HG03280 (cell line): ENCODE results near the gene PLIN3.
"Not testable (repeated sequence)": the region's sequence is repeated elsewhere in the genome, so short reads cannot be mapped to it uniquely, and the experiment has no call there.

Experiments used
- ATAC-seq: cut with Tn5 transposase; IDR thresholded peaks from one replicate; pipeline ENCODE4 v1.9.1; 2021; ENCODE audit warnings: mild to moderate bottlenecking, moderate library complexity; ENCODE audit not compliant: unreplicated experiment

PLIN3 gene

GRCh38 chr19:4814625-4815425 is 52.6 kb downstream of the PLIN3 start:
- no peak for ATAC-seq

GRCh38 chr19:4811328-4812131 is 55.9 kb downstream of the PLIN3 start:
- ATAC-seq = no peak

- ATAC-seq = no peak
Observed at GRCh38 chr19:4807188-4807587, 60.3 kb downstream of the PLIN3 start.

- no peak for ATAC-seq
Observed at GRCh38 chr19:4806384-4806783, 61.1 kb downstream of the PLIN3 start.

- ATAC-seq = not testable (repeated sequence)
Observed at GRCh38 chr19:4805140-4805539, 62.3 kb downstream of the PLIN3 start.

- ATAC-seq = no peak
Observed at GRCh38 chr19:4803736-4804695, 63.5 kb downstream of the PLIN3 start.

- no peak for ATAC-seq
Observed at GRCh38 chr19:4802711-4803110, 64.8 kb downstream of the PLIN3 start.

- no peak for ATAC-seq
Observed at GRCh38 chr19:4801085-4801619, 66.3 kb downstream of the PLIN3 start.

- no peak for ATAC-seq
Observed at GRCh38 chr19:4800591-4801081, 66.8 kb downstream of the PLIN3 start.

- no peak for ATAC-seq
Observed at GRCh38 chr19:4795400-4795799, 72.1 kb downstream of the PLIN3 start.

- ATAC-seq = no peak
Observed at GRCh38 chr19:4794971-4795370, 72.5 kb downstream of the PLIN3 start.

- ATAC-seq = not testable (repeated sequence)
Observed at GRCh38 chr19:4793278-4793677, 74.2 kb downstream of the PLIN3 start.

GRCh38 chr19:4792866-4793195 is 74.6 kb downstream of the PLIN3 start:
- ATAC-seq = not testable (repeated sequence)

- ATAC-seq = not testable (repeated sequence)
Observed at GRCh38 chr19:4792019-4792865, 75.2 kb downstream of the PLIN3 start.

- ATAC-seq = peak; percentile 91
Observed at GRCh38 chr19:4791183-4792018, 76.1 kb downstream of the PLIN3 start, which contains the start of gene FEM1A. Gene FEM1A (plus strand): TSS chr19:4791734. CDS start chr19:4791855, 121 bp downstream.
